Testis (tissue), 3 donors: Measurements from ENCODE around the gene RAB36. TPM values are rescaled to one million over a fixed set of nuclear protein-coding genes. Genes with fewer than 3 reads are reported as not detected.

Experiments used
- DNase-seq: peaks from one replicate; pipeline ENCODE4 v3.0.0-alpha.2; 2019
- H3K27ac ChIP-seq, 2 donors: fragments of 200-600 bp; sonication (generic); one replicate each; pipeline ENCODE4 v1.5.1; 2019
- H3K27me3 ChIP-seq: fragments of 200-600 bp; sonication (generic); one replicate; pipeline ENCODE4 v1.5.1; 2019
- H3K36me3 ChIP-seq: fragments of 200-600 bp; sonication (generic); one replicate; pipeline ENCODE4 v1.5.1; 2017; ENCODE audit warnings: low read depth; ENCODE audit errors: missing control alignments
- H3K4me1 ChIP-seq: fragments of 200-600 bp; sonication (generic); one replicate; pipeline ENCODE4 v1.5.1; 2019
- H3K4me3 ChIP-seq, 2 donors: fragments of 200-600 bp; sonication (generic); one replicate each; pipeline ENCODE4 v1.5.1; 2017 to 2019
- H3K9me3 ChIP-seq: fragments of 200-600 bp; sonication (generic); one replicate; pipeline ENCODE4 v1.5.1; 2017
- POLR2A ChIP-seq: fragments of 450-650 bp; IDR thresholded peaks from one replicate; pipeline ENCODE4 v1.6.1; 2017; ENCODE audit warnings: antibody characterized with exemption, mild to moderate bottlenecking, moderate library complexity
- WGBS, 2 donors: methylation state at CpG; one replicate each; pipeline ENCODE4 v1.1.5; 2018; 5-methylcytosine and 5-hydroxymethylcytosine counted together
- intact Hi-C: fragments of 100-400 bp; cut with DNase I; formaldehyde crosslinking; loops from one replicate; pipeline ENCODE4 v1.15.1; 2023; ENCODE audit warnings: low total_unique reads
- polyA plus RNA-seq: library from polyadenylated mRNA; stranded (reverse); fragments of 350-450 nt; fragmentation: Illumina TruSeq; extraction: RNeasy Lipid Tissue Mini Kit (QIAGEN cat#74804); gene quantifications from one replicate; pipeline ENCODE4 v1.2.3, GENCODE V29; 2014; ENCODE audit warnings: low read depth, low replicate concordance; ENCODE audit not compliant: insufficient read depth
- total RNA-seq, 2 donors: library from RNA; depleted of rRNA; stranded (reverse); fragments of >200 nt; gene quantifications; one replicate each; pipeline ENCODE4 v1.2.3, GENCODE V29; 2016
- TF ChIP-seq, protein P1 (sequence below), 3 experiments: fragments of 450-650 bp in 2 of 3; fragments of 200-600 bp in 1 of 3; sonication (generic) in 1 of 3; IDR thresholded peaks; one replicate each; pipeline ENCODE4 v1.5.1; 2016 to 2019; ENCODE audit warnings: antibody characterized with exemption in 3 of 3, mild to moderate bottlenecking in 2 of 3, moderate library complexity in 1 of 3

RAB36 gene
- total and polyA plus RNA-seq, 3 donors from 2014 or later = 7.4 to 11.1 (median 7.5) TPM

DNA sequence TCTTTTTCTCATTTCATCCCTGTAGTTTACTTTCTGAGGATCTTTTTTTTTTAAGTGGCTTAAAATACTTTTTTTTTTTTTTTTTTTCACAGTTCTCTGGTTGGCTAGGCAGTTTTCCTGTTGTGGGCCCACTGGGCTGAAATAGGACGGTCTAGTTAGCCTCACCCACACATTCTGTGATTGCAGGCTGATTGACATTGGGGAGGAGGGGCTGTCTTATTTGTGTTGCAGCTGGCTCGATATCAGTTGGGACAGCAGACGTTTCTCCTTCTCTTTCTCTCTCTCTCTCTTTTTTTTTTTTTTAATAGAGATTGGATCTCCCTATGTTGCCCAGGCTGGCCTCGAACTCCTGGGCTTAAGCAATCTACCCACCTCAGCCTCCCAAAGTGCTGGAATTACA is 41.9 kb downstream of the RAB36 start:
- intact Hi-C loops = no loop called here

DNA sequence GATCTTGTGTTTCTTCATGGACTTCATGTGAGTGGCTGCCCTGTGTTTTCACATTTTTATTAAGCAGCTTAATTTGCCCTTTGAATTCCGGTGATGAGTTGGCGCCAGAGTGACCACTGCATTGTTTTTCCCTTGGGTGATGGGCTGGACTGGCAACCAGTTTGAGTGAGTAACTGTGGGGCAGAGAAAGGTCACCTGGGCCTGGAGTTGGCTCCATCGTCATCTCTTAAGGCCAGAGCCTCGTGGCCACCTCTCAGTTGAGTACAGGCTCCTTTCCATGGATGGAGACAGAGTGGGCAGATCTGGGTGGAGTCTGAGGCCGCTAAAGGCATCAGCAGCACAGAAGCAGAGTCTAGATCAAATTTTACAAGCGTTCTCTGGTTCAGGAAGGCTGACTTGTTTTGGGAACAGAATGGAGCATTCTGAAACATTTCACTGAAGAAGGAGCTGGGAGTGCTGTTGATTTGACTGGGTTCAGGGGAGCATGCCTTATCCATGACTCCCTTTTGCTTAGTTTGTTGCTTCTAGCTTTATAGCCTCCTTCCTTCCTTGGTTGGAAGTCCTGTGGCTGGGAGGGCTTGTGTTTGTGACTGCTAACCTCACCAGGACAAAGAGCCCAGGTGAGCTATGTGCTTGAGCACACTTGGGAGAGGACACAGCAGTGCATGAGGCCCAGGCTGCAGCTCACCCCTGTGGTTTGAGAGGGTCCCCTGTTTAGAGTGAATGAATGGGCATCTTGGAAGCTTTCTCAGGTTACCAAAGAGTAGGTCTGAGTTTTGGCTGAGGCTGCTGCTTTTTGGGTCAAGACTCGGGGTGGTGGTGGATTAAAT is 42.8 kb downstream of the RAB36 start:
- H3K36me3 ChIP-seq = no peaks in the 10 kb centered on the region
- no peaks in the 10 kb centered on the region for H3K27me3 ChIP-seq
- H3K4me3 ChIP-seq = no peak overlapping the region
- no peak for TF ChIP-seq POLR2A
- TF ChIP-seq, protein P1, sequence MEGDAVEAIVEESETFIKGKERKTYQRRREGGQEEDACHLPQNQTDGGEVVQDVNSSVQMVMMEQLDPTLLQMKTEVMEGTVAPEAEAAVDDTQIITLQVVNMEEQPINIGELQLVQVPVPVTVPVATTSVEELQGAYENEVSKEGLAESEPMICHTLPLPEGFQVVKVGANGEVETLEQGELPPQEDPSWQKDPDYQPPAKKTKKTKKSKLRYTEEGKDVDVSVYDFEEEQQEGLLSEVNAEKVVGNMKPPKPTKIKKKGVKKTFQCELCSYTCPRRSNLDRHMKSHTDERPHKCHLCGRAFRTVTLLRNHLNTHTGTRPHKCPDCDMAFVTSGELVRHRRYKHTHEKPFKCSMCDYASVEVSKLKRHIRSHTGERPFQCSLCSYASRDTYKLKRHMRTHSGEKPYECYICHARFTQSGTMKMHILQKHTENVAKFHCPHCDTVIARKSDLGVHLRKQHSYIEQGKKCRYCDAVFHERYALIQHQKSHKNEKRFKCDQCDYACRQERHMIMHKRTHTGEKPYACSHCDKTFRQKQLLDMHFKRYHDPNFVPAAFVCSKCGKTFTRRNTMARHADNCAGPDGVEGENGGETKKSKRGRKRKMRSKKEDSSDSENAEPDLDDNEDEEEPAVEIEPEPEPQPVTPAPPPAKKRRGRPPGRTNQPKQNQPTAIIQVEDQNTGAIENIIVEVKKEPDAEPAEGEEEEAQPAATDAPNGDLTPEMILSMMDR (IDR thresholded peaks at IDR 0.05) = no peak
- DNase-seq = no peak
- H3K9me3 ChIP-seq = no peaks in the 10 kb centered on the region
- H3K4me1 ChIP-seq = peaks cover 21% of the 10 kb centered on the region
- H3K27ac ChIP-seq = no peak overlapping the region
- WGBS, 2 donors = 59 to 73% methylated on average over 7 of the region's 7 CpGs
- intact Hi-C loops = no loop called here

More for the DNA sequence above, 41.9 kb downstream of the RAB36 start:
- TF ChIP-seq, protein P1 (IDR thresholded peaks at IDR 0.05) = no peak
- no peak for TF ChIP-seq POLR2A
- H3K36me3 ChIP-seq = no peaks in the 10 kb centered on the region
- no peak for DNase-seq
- H3K4me1 ChIP-seq = peaks cover 27% of the 10 kb centered on the region
- H3K27me3 ChIP-seq = no peaks in the 10 kb centered on the region
- no peak overlapping the region for H3K4me3 ChIP-seq
- WGBS, 2 donors = 49 to 56% methylated on average over 4 of the region's 4 CpGs
- H3K27ac ChIP-seq = no peak overlapping the region
- no peaks in the 10 kb centered on the region for H3K9me3 ChIP-seq

DNA sequence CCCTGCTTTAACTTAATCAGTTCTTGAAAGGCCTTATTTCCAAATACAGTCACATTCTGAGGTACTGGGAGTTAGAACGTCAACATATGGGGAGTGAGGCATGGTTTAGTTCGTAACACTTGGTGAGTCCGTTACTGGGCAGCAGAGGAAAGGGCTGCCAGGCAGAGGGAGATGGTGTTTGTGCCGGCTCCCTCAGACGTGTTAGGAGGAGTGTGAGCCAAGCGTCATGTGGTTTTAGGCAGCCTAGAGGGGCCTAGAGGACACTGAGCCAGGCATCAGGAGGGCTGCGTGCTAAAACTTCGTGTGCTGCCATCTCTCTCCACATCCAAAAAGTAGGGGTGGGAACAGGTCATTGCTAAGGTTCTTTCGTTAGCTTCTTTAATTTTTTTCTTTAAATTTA is 45.2 kb downstream of the RAB36 start:
- intact Hi-C loops = no loop called here
- no peak for DNase-seq
- no peak for TF ChIP-seq POLR2A
- TF ChIP-seq, protein P1 (IDR thresholded peaks at IDR 0.05) = no peak
- Histone ChIP-seq H3K27me3 (no peaks in the 10 kb centered on the region), H3K36me3 (no peaks in the 10 kb centered on the region), H3K9me3 (no peaks in the 10 kb centered on the region), H3K27ac (no peak overlapping the region), H3K4me3 (no peak overlapping the region), H3K4me1 (peaks cover 8% of the 10 kb centered on the region)
- 85 to 91% methylated on average over 9 of the region's 9 CpGs for WGBS, 2 donors

DNA sequence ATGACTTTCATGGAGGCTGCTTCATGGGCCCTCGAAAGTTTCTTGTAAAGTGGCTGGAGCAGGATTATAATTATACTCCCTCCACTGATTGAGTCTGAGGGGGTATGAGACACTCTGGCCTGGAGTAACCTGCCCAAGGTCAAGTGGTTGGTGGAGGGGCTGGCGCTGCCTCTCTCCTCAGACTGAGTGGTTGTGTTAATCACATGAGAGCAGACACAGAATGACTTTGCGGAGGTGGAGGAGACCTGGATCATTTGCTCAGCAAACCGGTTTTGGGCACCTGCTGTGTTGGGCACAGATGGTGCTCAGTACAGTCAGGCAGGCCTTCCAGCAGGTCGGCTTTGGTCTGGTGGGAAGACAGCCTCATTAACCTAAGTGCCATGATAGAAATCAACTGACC is 46.9 kb downstream of the RAB36 start:
- Histone ChIP-seq H3K4me3 (no peak overlapping the region), H3K36me3 (no peaks in the 10 kb centered on the region), H3K4me1 (peaks cover 5% of the 10 kb centered on the region), H3K27me3 (no peaks in the 10 kb centered on the region), H3K9me3 (no peaks in the 10 kb centered on the region), H3K27ac (no peak overlapping the region)
- intact Hi-C loops = no loop called here
- TF ChIP-seq POLR2A = no peak
- TF ChIP-seq, protein P1 (IDR thresholded peaks at IDR 0.05) = no peak
- WGBS, 2 donors = 65 to 81% methylated on average over 5 of the region's 5 CpGs
- no peak for DNase-seq

DNA sequence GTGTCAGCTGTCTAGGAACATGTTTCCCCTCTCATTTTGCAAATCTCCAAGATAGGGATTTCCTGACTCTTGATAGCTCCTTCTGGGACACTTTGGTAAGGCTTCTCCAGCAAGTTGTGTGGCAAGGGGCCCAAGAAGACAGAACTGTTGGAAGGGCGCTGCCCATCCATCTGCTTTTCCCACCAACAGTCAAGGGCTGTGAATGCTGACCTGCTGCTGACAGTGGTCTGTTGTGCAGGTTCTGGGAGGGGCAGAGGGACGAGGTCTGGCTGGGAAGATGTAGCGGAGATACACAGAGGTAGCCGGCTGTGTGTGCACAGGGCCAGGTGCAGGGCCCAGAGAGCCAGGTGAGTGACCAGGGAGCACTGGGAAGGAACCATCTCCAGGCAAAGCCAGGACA is 47.3 kb downstream of the RAB36 start:
- H3K4me1 ChIP-seq = peaks cover 5% of the 10 kb centered on the region
- TF ChIP-seq POLR2A = no peak
- TF ChIP-seq, protein P1 (IDR thresholded peaks at IDR 0.05) = no peak
- H3K27ac ChIP-seq = no peak overlapping the region
- no peak overlapping the region for H3K4me3 ChIP-seq
- intact Hi-C loops = no loop called here
- WGBS, 2 donors = 84 to 88% methylated on average over 4 of the region's 4 CpGs
- DNase-seq = no peak
- H3K27me3 ChIP-seq = no peaks in the 10 kb centered on the region
- no peaks in the 10 kb centered on the region for H3K9me3 ChIP-seq
- H3K36me3 ChIP-seq = no peaks in the 10 kb centered on the region
